Endothelial cell of umbilical vein (primary cell): Measurements from ENCODE around the gene P2RY6. TPM values are rescaled to one million over a fixed set of nuclear protein-coding genes. Genes with fewer than 3 reads are reported as not detected.

Experiments used
- BruUV-seq: library from RNA; stranded (reverse); fragments of 400-500 nt; replicated peaks from 2 replicates; lab custom pipeline; 2021; lab: Mats Ljungman, UMichigan
- CTCF ChIA-PET: fragments of 300-600, 350-600 bp; sonication (Branson Sonifier 250); formaldehyde crosslinking; loops from one replicate; lab custom pipeline; 2021; ENCODE audit warnings: antibody characterized with exemption, inconsistent platforms; lab: Charles Lee
- POLR2A ChIA-PET: fragments of 300-600, 350-600 bp; sonication (Branson Sonifier 250); formaldehyde crosslinking; loops from one replicate; lab custom pipeline; 2021; ENCODE audit warnings: antibody characterized with exemption, inconsistent platforms; lab: Charles Lee
- DNase-seq: peaks from one replicate; pipeline ENCODE4 v3.0.0-alpha.2; 2011; ENCODE audit warnings: low read depth, low spot score
- FAIRE-seq: peaks from 2 replicates; lab custom pipeline; 2011; peaks lifted over from hg19 to GRCh38; lab: Jason Lieb, UNC
- H2AFZ ChIP-seq: 2 replicates; pipeline ENCODE4 v1.6.0; 2012; ENCODE audit warnings: low read depth, low read length, control low read depth, inconsistent platforms
- H3K27ac ChIP-seq: 2 replicates; pipeline ENCODE4 v1.5.1; 2011; ENCODE audit warnings: low read depth, mild to moderate bottlenecking, control low read depth, low read length, moderate library complexity; ENCODE audit not compliant: insufficient read depth
- H3K27me3 ChIP-seq, 2 experiments: 2 replicates each; pipeline versions ENCODE4 v1.6.0 to v1.6.1; 2011; ENCODE audit warnings: low read length in 2 of 2, mixed read lengths in 1 of 2; ENCODE audit not compliant: control insufficient read depth in 2 of 2, insufficient read depth in 2 of 2
- H3K36me3 ChIP-seq, 2 experiments: 2 replicates in 1 of 2; 3 replicates in 1 of 2; pipeline ENCODE4 v1.5.1; 2011; ENCODE audit warnings: low read length in 2 of 2, mild to moderate bottlenecking in 1 of 2, moderate library complexity in 1 of 2; ENCODE audit not compliant: control insufficient read depth in 2 of 2, insufficient read depth in 2 of 2; ENCODE audit errors: extremely low read depth in 1 of 2
- H3K4me1 ChIP-seq: 3 replicates; pipeline ENCODE4 v1.5.1; 2011; ENCODE audit warnings: mild to moderate bottlenecking, low read length; ENCODE audit not compliant: control insufficient read depth, insufficient read depth; ENCODE audit errors: extremely low read depth
- H3K4me2 ChIP-seq: 2 replicates; pipeline ENCODE4 v1.6.1; 2011; ENCODE audit warnings: low read length, control low read depth, mixed read lengths; ENCODE audit not compliant: insufficient read depth
- H3K4me3 ChIP-seq, 3 experiments: fragments of 200-600 bp in 1 of 3; sonication (generic), shearing (Covaris generic) in 1 of 3; replicated peaks in 1 of 3; 2 replicates each; pipeline ENCODE4 v1.5.1; 2011 to 2016; ENCODE audit warnings: control low read depth in 3 of 3, low read length in 3 of 3, mild to moderate bottlenecking in 2 of 3, inconsistent platforms in 1 of 3, low read depth in 1 of 3, moderate library complexity in 1 of 3; ENCODE audit not compliant: insufficient read depth in 1 of 3
- H3K79me2 ChIP-seq: 2 replicates; pipeline ENCODE4 v1.6.0; 2012; ENCODE audit warnings: low read length, inconsistent platforms; ENCODE audit not compliant: control insufficient read depth, insufficient read depth
- H3K9ac ChIP-seq: replicated peaks from 2 replicates; pipeline ENCODE3; 2011; ENCODE audit warnings: low read length, control low read depth; ENCODE audit not compliant: insufficient read depth; ENCODE audit errors: extremely low read depth
- H3K9me1 ChIP-seq: replicated peaks from 3 replicates; pipeline ENCODE4 v1.6.0; 2011; ENCODE audit warnings: mild to moderate bottlenecking, low read length; ENCODE audit not compliant: control insufficient read depth, insufficient read depth; ENCODE audit errors: extremely low read depth
- H3K9me3 ChIP-seq: replicated peaks from 2 replicates; pipeline ENCODE4 v1.5.1; 2012; ENCODE audit warnings: low read length, inconsistent platforms; ENCODE audit not compliant: control insufficient read depth, insufficient read depth
- H4K20me1 ChIP-seq: replicated peaks from 2 replicates; pipeline ENCODE3; 2011; ENCODE audit warnings: mild to moderate bottlenecking, low read length; ENCODE audit not compliant: control insufficient read depth, insufficient read depth; ENCODE audit errors: extremely low read depth
- EZH2 ChIP-seq: IDR thresholded peaks from 2 replicates; pipeline ENCODE4 v1.6.1; 2012; ENCODE audit warnings: borderline replicate concordance, low read depth, mild to moderate bottlenecking, moderate library complexity, low read length, inconsistent platforms; ENCODE audit not compliant: severe bottlenecking
- FOS ChIP-seq: IDR thresholded peaks from 2 replicates; pipeline ENCODE4 v1.6.1; 2011; ENCODE audit warnings: mild to moderate bottlenecking, low read length, moderate library complexity, borderline replicate concordance; ENCODE audit not compliant: insufficient read depth
- GATA2 ChIP-seq: IDR thresholded peaks from 2 replicates; pipeline ENCODE4 v1.7.0; 2011; ENCODE audit warnings: low read depth, mild to moderate bottlenecking, moderate library complexity, mixed read lengths, low read length; ENCODE audit not compliant: insufficient read length, insufficient read depth
- JUN ChIP-seq: IDR thresholded peaks from 2 replicates; pipeline ENCODE4 v1.6.1; 2011; ENCODE audit warnings: borderline replicate concordance, low read depth; ENCODE audit not compliant: insufficient read length, insufficient read depth
- MYC ChIP-seq: IDR thresholded peaks from one replicate; pipeline ENCODE4 v1.6.1; 2011; ENCODE audit warnings: mild to moderate bottlenecking, low read depth, low read length
- POLR2A ChIP-seq: IDR thresholded peaks from 2 replicates; pipeline ENCODE4 v1.6.1; 2012; ENCODE audit warnings: low read depth, mild to moderate bottlenecking, control low read depth, low read length
- POLR2AphosphoS5 ChIP-seq: IDR thresholded peaks from 2 replicates; pipeline ENCODE4 v1.6.1; 2012; ENCODE audit warnings: low read depth, mild to moderate bottlenecking, control low read depth, low read length, moderate library complexity; ENCODE audit not compliant: insufficient read depth
- dilution Hi-C: fragments of 300-500 bp; cut with MboI; formaldehyde crosslinking; loops from one replicate; pipeline ENCODE4 v1.15.0; 2019; ENCODE audit warnings: low sequenced_read_pairs; ENCODE audit not compliant: extremely low pct_ligation_motif_present
- intact Hi-C: fragments of 100-400 bp; cut with micrococcal nuclease; formaldehyde crosslinking; loops from one replicate; pipeline ENCODE4 v1.10.0; 2022
- polyA plus RNA-seq, 4 experiments: library from polyadenylated mRNA; depleted of rRNA in 3 of 4; stranded (reverse) in 3 of 4; unstranded in 1 of 4; fragments of >200 nt; gene quantifications; 2 replicates each; pipeline versions ENCODE4 v1.2.1 to v1.2.3, GENCODE V29; 2011 to 2012; ENCODE audit warnings: missing spikeins in 1 of 4
- total RNA-seq: library from RNA; stranded (reverse); gene quantifications from 2 replicates; pipeline ENCODE4 v1.2.3, GENCODE V29; 2021
- TF ChIP-seq, protein P1 (sequence below), 2 donors: IDR thresholded peaks; 1 replicate in 1 of 2; 2 replicates in 1 of 2; pipeline ENCODE4 v1.5.1; 2011; ENCODE audit warnings: low read length in 2 of 2, mild to moderate bottlenecking in 2 of 2, moderate library complexity in 2 of 2, control low read depth in 1 of 2, inconsistent platforms in 1 of 2, low read depth in 1 of 2; ENCODE audit not compliant: insufficient read depth in 1 of 2; ENCODE audit errors: extremely low read depth in 1 of 2
- TF ChIP-seq, protein P2 (sequence below): IDR thresholded peaks from 2 replicates; pipeline ENCODE4 v1.6.1; 2011; ENCODE audit not compliant: insufficient read depth, insufficient read length

P2RY6 gene
- total and polyA plus RNA-seq, 2 donors (not counting 3 experiments of a cell fraction or from before 2014, with no cell fraction given): 0.47 TPM; not detected in 1

DNA sequence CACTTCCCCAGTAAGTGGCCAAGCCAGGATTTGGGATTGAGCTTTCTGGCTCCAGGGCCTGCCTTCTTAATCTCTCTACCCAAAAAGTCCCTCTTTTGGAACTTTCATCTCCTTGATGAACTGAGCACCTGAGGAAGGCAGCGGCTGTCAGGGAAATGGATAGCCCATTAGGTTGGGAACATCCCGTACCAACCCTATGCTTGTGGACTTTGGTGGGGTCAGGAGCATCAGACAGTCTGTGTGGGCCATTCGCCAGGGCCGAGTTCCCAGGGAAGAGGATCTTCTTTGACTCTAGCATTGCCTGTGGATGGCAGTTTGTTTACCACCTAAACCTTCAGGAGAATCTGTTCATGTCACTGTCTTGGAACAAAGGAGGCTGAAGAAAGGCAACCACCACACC lies 66.1 kb downstream of the P2RY6 start:
- H3K9me3 ChIP-seq: no peaks in the 10 kb centered on the region
- peaks cover 0 to 6% of the 10 kb centered on the region in 2 experiments for H3K36me3 ChIP-seq
- dilution Hi-C loops: no loop called here
- no peaks in the 10 kb centered on the region for H3K79me2 ChIP-seq
- CTCF ChIA-PET: interaction anchor here (1.2 to 6.5 kb wide), 4 partner anchors 12 to 49 kb away, joined by 3 to 455 read pairs (median 38); partner anchors contain the start of gene ARHGEF17
- no peaks in the 10 kb centered on the region for H4K20me1 ChIP-seq
- POLR2A ChIA-PET: no interaction called here
- no TSS peak for BruUV-seq
- no peak overlapping the region for H3K9ac ChIP-seq
- no peak for DNase-seq
- no peak overlapping the region for H3K4me3 ChIP-seq
- H3K4me1 ChIP-seq: peaks cover 26% of the 10 kb centered on the region
- no peak overlapping the region for H3K4me2 ChIP-seq
- no peak overlapping the region for H3K27ac ChIP-seq
- no peaks in the 10 kb centered on the region for H3K27me3 ChIP-seq
- no peaks in the 10 kb centered on the region for H3K9me1 ChIP-seq
- intact Hi-C loops: no loop called here
- no peak for TF ChIP-seq GATA2
- TF ChIP-seq MYC: no peak
- TF ChIP-seq, protein P1, sequence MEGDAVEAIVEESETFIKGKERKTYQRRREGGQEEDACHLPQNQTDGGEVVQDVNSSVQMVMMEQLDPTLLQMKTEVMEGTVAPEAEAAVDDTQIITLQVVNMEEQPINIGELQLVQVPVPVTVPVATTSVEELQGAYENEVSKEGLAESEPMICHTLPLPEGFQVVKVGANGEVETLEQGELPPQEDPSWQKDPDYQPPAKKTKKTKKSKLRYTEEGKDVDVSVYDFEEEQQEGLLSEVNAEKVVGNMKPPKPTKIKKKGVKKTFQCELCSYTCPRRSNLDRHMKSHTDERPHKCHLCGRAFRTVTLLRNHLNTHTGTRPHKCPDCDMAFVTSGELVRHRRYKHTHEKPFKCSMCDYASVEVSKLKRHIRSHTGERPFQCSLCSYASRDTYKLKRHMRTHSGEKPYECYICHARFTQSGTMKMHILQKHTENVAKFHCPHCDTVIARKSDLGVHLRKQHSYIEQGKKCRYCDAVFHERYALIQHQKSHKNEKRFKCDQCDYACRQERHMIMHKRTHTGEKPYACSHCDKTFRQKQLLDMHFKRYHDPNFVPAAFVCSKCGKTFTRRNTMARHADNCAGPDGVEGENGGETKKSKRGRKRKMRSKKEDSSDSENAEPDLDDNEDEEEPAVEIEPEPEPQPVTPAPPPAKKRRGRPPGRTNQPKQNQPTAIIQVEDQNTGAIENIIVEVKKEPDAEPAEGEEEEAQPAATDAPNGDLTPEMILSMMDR (IDR thresholded peaks at IDR 0.05; ENCODE audit: extremely low read depth in 1 of 2, insufficient read depth in 1 of 2, low read depth in 1 of 2, low read length in 2 of 2): no peak
- TF ChIP-seq, protein P2, sequence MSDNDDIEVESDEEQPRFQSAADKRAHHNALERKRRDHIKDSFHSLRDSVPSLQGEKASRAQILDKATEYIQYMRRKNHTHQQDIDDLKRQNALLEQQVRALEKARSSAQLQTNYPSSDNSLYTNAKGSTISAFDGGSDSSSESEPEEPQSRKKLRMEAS: no peak
- TF ChIP-seq JUN: no peak
- TF ChIP-seq POLR2A: no peak
- no peak for TF ChIP-seq FOS
- TF ChIP-seq POLR2AphosphoS5: no peak
- TF ChIP-seq EZH2: no peak
- no peak overlapping the region for H2AFZ ChIP-seq
- FAIRE-seq: no peak
